GM21717 (cell line): ENCODE measurements around the gene CRYGS.
"Not testable (repeated sequence)": the region's sequence is repeated elsewhere in the genome, so short reads cannot be mapped to it uniquely, and the experiment has no call there.

Experiments used
- ATAC-seq: cut with Tn5 transposase; IDR thresholded peaks from one replicate; pipeline ENCODE4 v1.9.1; 2021; ENCODE audit warnings: mild to moderate bottlenecking, moderate library complexity; ENCODE audit not compliant: unreplicated experiment

The CRYGS gene

GRCh38 chr3:186564586-186564985, 20.4 kb upstream of the CRYGS start:
- ATAC-seq, result no peak

- no peak for ATAC-seq
These were observed 8.3 kb upstream of the CRYGS start for GRCh38 chr3:186552408-186553031.

- ATAC-seq, result no peak
These were observed 7.2 kb upstream of the CRYGS start for GRCh38 chr3:186551387-186551786.

- ATAC-seq, result no peak
These were observed 5.3 kb upstream of the CRYGS start for GRCh38 chr3:186549497-186549896.

- no peak for ATAC-seq
These were observed 3.3 kb downstream of the CRYGS start for GRCh38 chr3:186540835-186541226.

- peak; percentile 60 for ATAC-seq
These were observed 3.9 kb downstream of the CRYGS start for GRCh38 chr3:186540221-186540834.

- no peak for ATAC-seq
These were observed 5.4 kb downstream of the CRYGS start for GRCh38 chr3:186538779-186539178.

GRCh38 chr3:186536883-186537844, 7.0 kb downstream of the CRYGS start:
- no peak for ATAC-seq

- peak; percentile 78 for ATAC-seq
These were observed 10.0 kb downstream of the CRYGS start for GRCh38 chr3:186534113-186534669.

- peak; percentile 51 for ATAC-seq
These were observed 11.5 kb downstream of the CRYGS start for GRCh38 chr3:186532598-186533072.

GRCh38 chr3:186531694-186532093, 12.5 kb downstream of the CRYGS start:
- ATAC-seq, result not testable (repeated sequence)

GRCh38 chr3:186530415-186530814, 13.8 kb downstream of the CRYGS start:
- no peak for ATAC-seq

- no peak for ATAC-seq
These were observed 14.8 kb downstream of the CRYGS start for GRCh38 chr3:186529201-186529999.

GRCh38 chr3:186526256-186526606, 17.9 kb downstream of the CRYGS start:
- peak; percentile 34 for ATAC-seq

- peak; percentile 25 for ATAC-seq
These were observed 18.6 kb downstream of the CRYGS start for GRCh38 chr3:186525369-186526255.

GRCh38 chr3:186524616-186525015, 19.6 kb downstream of the CRYGS start:
- no peak for ATAC-seq

GRCh38 chr3:186523434-186523833, 20.7 kb downstream of the CRYGS start:
- no peak for ATAC-seq

- no peak for ATAC-seq
These were observed 21.2 kb downstream of the CRYGS start for GRCh38 chr3:186523022-186523421.
